WTC11 (cell line): Measurements from ENCODE around the gene FSTL1. TPM values are rescaled to one million over a fixed set of nuclear protein-coding genes. Genes with fewer than 3 reads are reported as not detected.

Experiments
- ATAC-seq: fragments of 200-7000 bp; cut with Tn5 transposase; 2 replicates; pipeline ENCODE4 v1.10.0; 2021; ENCODE audit warnings: mild to moderate bottlenecking, moderate library complexity
- CTCF ChIA-PET: fragments of 300-600 bp; sonication (Branson Sonifier 250); formaldehyde crosslinking; loops from one replicate; lab custom pipeline; 2021; ENCODE audit warnings: antibody characterized with exemption; lab: Charles Lee
- POLR2A ChIA-PET: fragments of 350-600 bp; sonication (Branson Sonifier 250); formaldehyde crosslinking; loops from one replicate; lab custom pipeline; 2021; ENCODE audit warnings: antibody characterized with exemption; lab: Charles Lee
- DNase-seq: peaks from one replicate; pipeline ENCODE4 v3.0.0; 2021; ENCODE audit warnings: low spot score
- H3K27ac Mint-ChIP-seq: 2 replicates; pipeline ENCODE4 v1.8.0; 2021; ENCODE audit warnings: mixed read lengths
- H3K27me3 Mint-ChIP-seq: 2 replicates; pipeline ENCODE4 v1.8.0; 2021; ENCODE audit warnings: low read depth, mild to moderate bottlenecking, moderate library complexity, mixed read lengths
- H3K36me3 Mint-ChIP-seq: 2 replicates; pipeline ENCODE4 v1.8.0; 2021; ENCODE audit warnings: mixed read lengths
- H3K4me1 Mint-ChIP-seq: 2 replicates; pipeline ENCODE4 v1.8.0; 2022; ENCODE audit warnings: mixed read lengths
- H3K4me3 Mint-ChIP-seq: 2 replicates; pipeline ENCODE4 v1.8.0; 2021; ENCODE audit warnings: mild to moderate bottlenecking, moderate library complexity, mixed read lengths
- H3K9me3 Mint-ChIP-seq: 2 replicates; pipeline ENCODE4 v1.8.0; 2021; ENCODE audit warnings: mixed read lengths
- E2F4 ChIP-seq: sonication (generic); formaldehyde crosslinking; IDR thresholded peaks from 2 replicates; pipeline ENCODE4 v1.8.1; 2022; ENCODE audit warnings: low read depth, mild to moderate bottlenecking, moderate library complexity, missing genetic modification reagents, borderline replicate concordance
- E2F5 ChIP-seq: sonication (generic); formaldehyde crosslinking; IDR thresholded peaks from 2 replicates; pipeline ENCODE4 v1.8.1; 2022; ENCODE audit warnings: mild to moderate bottlenecking, moderate library complexity, missing genetic modification reagents
- ELF4 ChIP-seq: sonication (generic); formaldehyde crosslinking; IDR thresholded peaks from 2 replicates; pipeline ENCODE4 v1.8.1; 2022; ENCODE audit warnings: low read depth, mild to moderate bottlenecking, moderate library complexity, missing genetic modification reagents
- GABPB1 ChIP-seq: sonication (generic); formaldehyde crosslinking; IDR thresholded peaks from 2 replicates; pipeline ENCODE4 v1.8.1; 2023; ENCODE audit warnings: mild to moderate bottlenecking, missing genetic modification reagents
- MXD4 ChIP-seq: fragments of 250-450 bp; sonication (Bioruptor Pico); IDR thresholded peaks from 2 replicates; pipeline ENCODE4 v1.8.0; 2021; ENCODE audit warnings: mild to moderate bottlenecking, moderate library complexity, borderline replicate concordance
- NFATC4 ChIP-seq: fragments of 250-450 bp; sonication (Bioruptor Pico); IDR thresholded peaks from 2 replicates; pipeline ENCODE4 v1.9.0; 2021; ENCODE audit warnings: mild to moderate bottlenecking
- NR2C2 ChIP-seq: sonication (generic); formaldehyde crosslinking; IDR thresholded peaks from 2 replicates; pipeline ENCODE4 v1.8.0; 2022; ENCODE audit warnings: mild to moderate bottlenecking, missing genetic modification reagents
- PRRX2 ChIP-seq: fragments of 250-450 bp; sonication (Bioruptor Pico); IDR thresholded peaks from 2 replicates; pipeline ENCODE4 v1.8.0; 2021; ENCODE audit warnings: mild to moderate bottlenecking
- RORB ChIP-seq: fragments of 250-450 bp; sonication (Bioruptor Pico); IDR thresholded peaks from 2 replicates; pipeline ENCODE4 v1.9.0; 2021; ENCODE audit warnings: mild to moderate bottlenecking
- STAT6 ChIP-seq: sonication (generic); formaldehyde crosslinking; conservative IDR thresholded peaks from 2 replicates; pipeline ENCODE4 v1.8.1; 2023; ENCODE audit warnings: mild to moderate bottlenecking, low read depth, missing genetic modification reagents, moderate library complexity
- TEAD1 ChIP-seq: sonication (generic); formaldehyde crosslinking; IDR thresholded peaks from 2 replicates; pipeline ENCODE4 v1.8.0; 2022; ENCODE audit warnings: mild to moderate bottlenecking, missing genetic modification reagents
- ZNF512 ChIP-seq: sonication (generic); formaldehyde crosslinking; IDR thresholded peaks from 2 replicates; pipeline ENCODE4 v1.8.1; 2022; ENCODE audit warnings: missing genetic modification reagents, borderline replicate concordance
- ZSCAN18 ChIP-seq: fragments of 250-450 bp; sonication (Bioruptor Pico); IDR thresholded peaks from 2 replicates; pipeline ENCODE4 v2.1.2; 2022; ENCODE audit warnings: mild to moderate bottlenecking, moderate library complexity
- total RNA-seq: library from RNA; stranded (reverse); gene quantifications from 3 replicates; pipeline ENCODE4 v1.2.3, GENCODE V29; 2021
- TF ChIP-seq, protein P1 (sequence below): sonication (generic); formaldehyde crosslinking; IDR thresholded peaks from 2 replicates; pipeline ENCODE4 v1.8.1; 2023; ENCODE audit warnings: mild to moderate bottlenecking, missing genetic modification reagents, moderate library complexity
- TF ChIP-seq, protein P2 (sequence below): sonication (generic); formaldehyde crosslinking; IDR thresholded peaks from 2 replicates; pipeline ENCODE4 v1.8.1; 2022; ENCODE audit warnings: mild to moderate bottlenecking, missing genetic modification reagents, moderate library complexity, borderline replicate concordance
- TF ChIP-seq, protein P3 (sequence below): sonication (generic); formaldehyde crosslinking; IDR thresholded peaks from 2 replicates; pipeline ENCODE4 v1.8.1; 2023; ENCODE audit warnings: mild to moderate bottlenecking, moderate library complexity, missing genetic modification reagents
- TF ChIP-seq, protein P4 (sequence below): sonication (generic); formaldehyde crosslinking; IDR thresholded peaks from 2 replicates; pipeline ENCODE4 v1.8.0; 2023; ENCODE audit warnings: missing genetic modification reagents, mild to moderate bottlenecking, borderline replicate concordance

The FSTL1 gene
- total RNA-seq, 1 experiment from 2014 or later = 271 TPM

GRCh38 chr3:120433662-120434331 is 17.0 kb downstream of the FSTL1 start (continued):
- no peak for TF ChIP-seq E2F4
- no peak for TF ChIP-seq NR2C2
- TF ChIP-seq, protein P1, sequence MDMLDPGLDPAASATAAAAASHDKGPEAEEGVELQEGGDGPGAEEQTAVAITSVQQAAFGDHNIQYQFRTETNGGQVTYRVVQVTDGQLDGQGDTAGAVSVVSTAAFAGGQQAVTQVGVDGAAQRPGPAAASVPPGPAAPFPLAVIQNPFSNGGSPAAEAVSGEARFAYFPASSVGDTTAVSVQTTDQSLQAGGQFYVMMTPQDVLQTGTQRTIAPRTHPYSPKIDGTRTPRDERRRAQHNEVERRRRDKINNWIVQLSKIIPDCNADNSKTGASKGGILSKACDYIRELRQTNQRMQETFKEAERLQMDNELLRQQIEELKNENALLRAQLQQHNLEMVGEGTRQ = no peak

DNA sequence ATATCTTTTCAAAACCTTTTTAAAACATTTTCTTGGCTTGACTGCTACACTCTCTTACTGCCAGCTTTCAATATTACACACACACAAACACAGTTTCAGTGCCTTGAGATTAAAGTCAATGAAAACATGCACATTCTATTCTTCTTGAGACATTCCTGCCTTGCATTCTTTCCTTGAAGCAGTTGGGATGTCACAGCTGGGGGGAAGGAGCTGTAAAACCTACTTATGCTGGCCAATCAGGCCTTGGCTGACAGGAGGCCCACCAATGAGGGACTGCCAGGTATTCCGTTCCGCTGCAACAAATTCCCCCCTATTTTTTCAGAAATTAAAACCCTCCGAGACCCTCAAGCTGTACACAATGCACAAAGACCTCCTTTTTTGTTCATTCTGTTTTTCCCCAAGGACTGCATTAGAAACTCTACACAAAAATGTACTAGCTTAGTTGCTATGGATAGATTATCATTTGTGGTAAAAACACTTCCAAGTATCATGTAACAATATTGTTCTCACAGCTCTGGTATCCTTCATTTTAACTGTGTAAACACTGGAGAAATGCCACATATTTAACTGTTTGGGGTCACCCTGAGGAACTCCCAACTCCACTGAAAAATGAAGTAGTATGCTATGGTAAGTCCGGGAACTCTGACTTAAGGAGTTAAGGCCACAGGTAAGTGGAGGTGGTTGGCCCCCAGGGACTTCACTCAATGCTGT is 18.5 kb downstream of the FSTL1 start:
- ATAC-seq = peak; percentile 81
- ChIA-PET CTCF (interaction anchor here (1.0 to 2.7 kb wide), 5 partner anchors 9 to 127 kb away, joined by 3 to 40 read pairs (median 4); partner anchors contain the start of gene FSTL1), POLR2A (interaction anchor here (1.0 to 1.7 kb wide), 3 partner anchors 11 to 19 kb away, joined by 3 to 9 read pairs (median 7); partner anchors contain the start of gene FSTL1)
- peaks cover 48% of the 10 kb centered on the region for H3K36me3 Mint-ChIP-seq
- H3K4me3 Mint-ChIP-seq = no peak overlapping the region
- DNase-seq = peak; percentile 64
- H3K9me3 Mint-ChIP-seq = no peaks in the 10 kb centered on the region
- TF ChIP-seq ELF4 (CRISPR knock-in tag) = no peak
- TF ChIP-seq GABPB1 = no peak
- no peak for TF ChIP-seq PRRX2 (CRISPR knock-in tag)
- TF ChIP-seq, protein P2, sequence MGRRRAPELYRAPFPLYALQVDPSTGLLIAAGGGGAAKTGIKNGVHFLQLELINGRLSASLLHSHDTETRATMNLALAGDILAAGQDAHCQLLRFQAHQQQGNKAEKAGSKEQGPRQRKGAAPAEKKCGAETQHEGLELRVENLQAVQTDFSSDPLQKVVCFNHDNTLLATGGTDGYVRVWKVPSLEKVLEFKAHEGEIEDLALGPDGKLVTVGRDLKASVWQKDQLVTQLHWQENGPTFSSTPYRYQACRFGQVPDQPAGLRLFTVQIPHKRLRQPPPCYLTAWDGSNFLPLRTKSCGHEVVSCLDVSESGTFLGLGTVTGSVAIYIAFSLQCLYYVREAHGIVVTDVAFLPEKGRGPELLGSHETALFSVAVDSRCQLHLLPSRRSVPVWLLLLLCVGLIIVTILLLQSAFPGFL = no peak
- no peak for TF ChIP-seq MXD4
- TF ChIP-seq ZSCAN18 (CRISPR knock-in tag) = no peak
- TF ChIP-seq STAT6 (CRISPR knock-in tag) = no peak
- TF ChIP-seq, protein P3, sequence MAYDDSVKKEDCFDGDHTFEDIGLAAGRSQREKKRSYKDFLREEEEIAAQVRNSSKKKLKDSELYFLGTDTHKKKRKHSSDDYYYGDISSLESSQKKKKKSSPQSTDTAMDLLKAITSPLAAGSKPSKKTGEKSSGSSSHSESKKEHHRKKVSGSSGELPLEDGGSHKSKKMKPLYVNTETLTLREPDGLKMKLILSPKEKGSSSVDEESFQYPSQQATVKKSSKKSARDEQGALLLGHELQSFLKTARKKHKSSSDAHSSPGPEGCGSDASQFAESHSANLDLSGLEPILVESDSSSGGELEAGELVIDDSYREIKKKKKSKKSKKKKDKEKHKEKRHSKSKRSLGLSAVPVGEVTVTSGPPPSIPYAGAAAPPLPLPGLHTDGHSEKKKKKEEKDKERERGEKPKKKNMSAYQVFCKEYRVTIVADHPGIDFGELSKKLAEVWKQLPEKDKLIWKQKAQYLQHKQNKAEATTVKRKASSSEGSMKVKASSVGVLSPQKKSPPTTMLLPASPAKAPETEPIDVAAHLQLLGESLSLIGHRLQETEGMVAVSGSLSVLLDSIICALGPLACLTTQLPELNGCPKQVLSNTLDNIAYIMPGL (CRISPR knock-in tag) = no peak
- TF ChIP-seq TEAD1 (CRISPR knock-in tag) = no peak
- no peak for TF ChIP-seq NFATC4 (CRISPR knock-in tag)
- TF ChIP-seq ZNF512 (CRISPR knock-in tag) = no peak
- TF ChIP-seq, protein P4, sequence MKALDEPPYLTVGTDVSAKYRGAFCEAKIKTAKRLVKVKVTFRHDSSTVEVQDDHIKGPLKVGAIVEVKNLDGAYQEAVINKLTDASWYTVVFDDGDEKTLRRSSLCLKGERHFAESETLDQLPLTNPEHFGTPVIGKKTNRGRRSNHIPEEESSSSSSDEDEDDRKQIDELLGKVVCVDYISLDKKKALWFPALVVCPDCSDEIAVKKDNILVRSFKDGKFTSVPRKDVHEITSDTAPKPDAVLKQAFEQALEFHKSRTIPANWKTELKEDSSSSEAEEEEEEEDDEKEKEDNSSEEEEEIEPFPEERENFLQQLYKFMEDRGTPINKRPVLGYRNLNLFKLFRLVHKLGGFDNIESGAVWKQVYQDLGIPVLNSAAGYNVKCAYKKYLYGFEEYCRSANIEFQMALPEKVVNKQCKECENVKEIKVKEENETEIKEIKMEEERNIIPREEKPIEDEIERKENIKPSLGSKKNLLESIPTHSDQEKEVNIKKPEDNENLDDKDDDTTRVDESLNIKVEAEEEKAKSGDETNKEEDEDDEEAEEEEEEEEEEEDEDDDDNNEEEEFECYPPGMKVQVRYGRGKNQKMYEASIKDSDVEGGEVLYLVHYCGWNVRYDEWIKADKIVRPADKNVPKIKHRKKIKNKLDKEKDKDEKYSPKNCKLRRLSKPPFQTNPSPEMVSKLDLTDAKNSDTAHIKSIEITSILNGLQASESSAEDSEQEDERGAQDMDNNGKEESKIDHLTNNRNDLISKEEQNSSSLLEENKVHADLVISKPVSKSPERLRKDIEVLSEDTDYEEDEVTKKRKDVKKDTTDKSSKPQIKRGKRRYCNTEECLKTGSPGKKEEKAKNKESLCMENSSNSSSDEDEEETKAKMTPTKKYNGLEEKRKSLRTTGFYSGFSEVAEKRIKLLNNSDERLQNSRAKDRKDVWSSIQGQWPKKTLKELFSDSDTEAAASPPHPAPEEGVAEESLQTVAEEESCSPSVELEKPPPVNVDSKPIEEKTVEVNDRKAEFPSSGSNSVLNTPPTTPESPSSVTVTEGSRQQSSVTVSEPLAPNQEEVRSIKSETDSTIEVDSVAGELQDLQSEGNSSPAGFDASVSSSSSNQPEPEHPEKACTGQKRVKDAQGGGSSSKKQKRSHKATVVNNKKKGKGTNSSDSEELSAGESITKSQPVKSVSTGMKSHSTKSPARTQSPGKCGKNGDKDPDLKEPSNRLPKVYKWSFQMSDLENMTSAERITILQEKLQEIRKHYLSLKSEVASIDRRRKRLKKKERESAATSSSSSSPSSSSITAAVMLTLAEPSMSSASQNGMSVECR (CRISPR knock-in tag) = no peak
- TF ChIP-seq RORB = no peak
- no peak for TF ChIP-seq E2F5 (CRISPR knock-in tag)
- H3K4me1 Mint-ChIP-seq = peaks cover 74% of the 10 kb centered on the region
- H3K27me3 Mint-ChIP-seq = no peaks in the 10 kb centered on the region
- peak overlapping the region; percentile 95 for H3K27ac Mint-ChIP-seq
